SK-MEL-5 (cell line): ENCODE data around the gene ZNF140. TPM values are rescaled to one million over a fixed set of nuclear protein-coding genes. Genes with fewer than 3 reads are reported as not detected.

Experiments
- DNase-seq: peaks from one replicate; pipeline ENCODE4 v3.0.0-alpha.2; 2016; ENCODE audit warnings: low read depth, low spot score
- in situ Hi-C: cut with HindIII; loops from 2 replicates; pipeline ENCODE4 v1.10.0; 2016; ENCODE audit warnings: low sequenced_read_pairs, high pct_unique_total_duplicates, low pct_unique_long_range_greater_than_20kb
- polyA plus RNA-seq, 2 experiments: library from polyadenylated mRNA; depleted of rRNA; stranded (reverse); fragments of >200 nt; gene quantifications; 2 replicates each; pipeline ENCODE4 v1.2.3, GENCODE V29; 2015
- total RNA-seq: library from RNA; depleted of rRNA; stranded (reverse); fragments of >200 nt; shearing (Covaris generic); gene quantifications from 2 replicates; pipeline ENCODE4 v1.2.3, GENCODE V29; 2014; rRNA removed

The ZNF140 gene
- total RNA-seq, result 21.5 and 24.8 TPM in 2 replicates
- 11.0 and 12.5 TPM in 2 replicates for polyA plus RNA-seq (2015; cell fraction: cytosol; rRNA removed)
- polyA plus RNA-seq (2015; cell fraction: nucleus; rRNA removed), result 34.0 and 36.9 TPM in 2 replicates

DNA sequence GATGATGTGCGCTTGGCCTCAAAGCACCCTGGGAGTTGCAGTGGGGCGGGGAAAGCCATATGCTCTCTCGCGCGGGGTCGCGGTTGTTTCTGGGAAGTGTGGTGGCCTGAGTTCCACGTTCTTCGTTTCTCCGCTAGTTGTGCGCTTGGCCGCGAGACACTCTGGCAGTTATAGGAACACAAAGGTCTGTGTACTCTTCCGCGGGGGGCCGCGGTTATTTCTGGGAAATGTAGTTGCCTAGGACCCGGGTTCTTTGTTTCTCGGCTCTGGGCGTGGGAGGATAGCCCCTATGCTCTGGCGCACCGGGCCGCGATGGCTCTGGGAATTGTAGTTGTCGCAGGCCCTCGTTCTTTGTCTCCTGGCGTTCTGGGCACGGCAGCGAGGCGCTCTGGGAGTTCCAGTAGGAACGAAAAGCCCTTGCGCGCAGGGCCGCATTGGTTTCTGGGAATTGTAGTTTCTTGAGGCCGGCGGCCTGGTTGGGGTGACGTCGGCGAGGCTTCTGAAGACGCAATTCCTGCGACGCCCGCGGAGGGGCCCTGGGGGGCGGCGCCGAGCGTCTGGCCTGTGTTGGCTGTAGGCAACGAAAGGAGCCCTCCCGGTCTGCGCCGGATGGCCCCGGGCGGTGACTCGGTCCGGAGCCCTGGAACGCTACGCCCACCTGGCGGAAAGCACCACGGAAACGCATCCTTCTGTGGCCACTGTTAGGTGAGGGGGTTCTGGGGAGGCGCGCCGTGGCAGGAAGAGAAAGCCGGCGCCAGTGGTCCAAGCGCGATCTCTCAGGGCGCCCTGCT lies at the start of gene ZNF140:
ZNF140 (plus strand) TSS at position 556 of the 791 bp plus-strand sequence. CDS start 398 bp downstream, outside the sequence.
- in situ Hi-C loops, result no loop called here
- peak; percentile 96 for DNase-seq

DNA sequence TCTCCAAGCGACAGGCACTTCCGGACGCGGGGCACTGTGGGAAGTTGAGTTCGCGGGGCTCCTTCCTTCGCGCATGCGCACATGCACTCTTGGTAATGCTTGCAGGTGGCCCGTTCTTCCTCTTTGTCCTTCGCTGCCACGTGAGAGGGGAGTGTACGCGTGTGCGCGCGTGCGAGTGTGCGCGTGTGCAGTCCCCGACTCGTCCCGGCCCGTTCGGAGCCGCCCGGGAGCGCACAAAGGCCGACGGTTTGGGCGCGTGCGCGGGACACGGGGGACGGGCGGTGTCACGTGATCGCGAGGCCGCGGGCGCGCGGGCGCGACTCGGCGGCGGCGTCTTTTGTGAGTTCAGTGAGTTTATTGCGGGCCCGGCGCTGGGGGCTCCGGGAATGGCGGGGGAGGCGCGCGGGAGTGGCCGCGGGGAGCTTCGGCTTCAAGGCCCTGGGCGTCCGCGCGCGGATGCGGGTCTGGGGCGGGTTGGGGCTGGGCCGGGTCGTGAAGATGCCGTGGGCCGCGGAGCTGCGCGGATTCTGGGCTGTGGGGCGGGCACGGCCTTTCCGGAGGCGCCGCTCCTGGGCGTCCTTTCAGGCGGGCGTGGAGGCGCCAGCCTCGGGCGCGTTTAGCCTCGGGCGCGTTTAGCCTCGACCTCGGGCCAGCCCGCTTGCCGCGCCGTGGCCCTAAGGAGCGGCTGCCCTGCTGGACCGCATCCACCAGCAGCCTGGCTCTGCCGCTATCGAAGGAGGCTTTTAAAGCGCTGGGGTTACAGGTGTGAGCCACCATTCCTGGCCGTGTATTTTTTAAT lies 43.3 kb upstream of the ZNF140 start, which contains the start of gene ZNF84:
ZNF84 (plus strand) TSS at position 303 of the 799 bp plus-strand sequence. CDS start 3,959 bp downstream, outside the sequence.
- peak; percentile 99 for DNase-seq
- in situ Hi-C loops, result no loop called here

DNA sequence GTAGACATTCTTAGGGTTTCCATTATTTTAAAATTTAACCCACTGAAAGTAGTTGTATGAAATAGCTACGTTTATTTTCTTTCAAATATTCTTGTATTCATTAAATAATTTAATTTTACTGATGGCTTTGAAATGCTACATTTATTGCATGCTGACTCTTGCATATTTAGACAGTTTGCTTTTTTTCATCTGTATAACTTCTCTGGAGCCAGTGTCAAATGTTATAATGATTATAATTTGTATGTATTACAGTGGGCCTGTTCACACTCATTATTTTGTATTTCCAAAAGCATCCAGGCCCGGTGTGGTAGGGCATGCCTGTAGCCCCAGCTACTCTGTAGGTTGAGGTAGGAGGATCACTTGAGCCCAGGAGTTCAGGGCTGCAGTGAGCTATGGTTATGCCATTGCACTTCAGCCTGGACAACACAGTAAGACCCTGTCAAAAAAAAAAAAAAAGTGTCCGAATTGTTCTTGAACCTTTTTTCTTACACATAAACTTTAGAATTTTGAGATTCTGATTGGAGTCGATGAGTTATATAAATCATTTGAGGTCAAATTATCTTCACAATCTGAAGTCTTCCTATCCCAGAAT lies 42.5 kb upstream of the ZNF140 start:
- in situ Hi-C loops, result no loop called here
- DNase-seq, result no peak

GRCh38 chr12:133046698-133047097 lies 34.0 kb upstream of the ZNF140 start:
- DNase-seq, result no peak
- in situ Hi-C loops, result no loop called here

DNA sequence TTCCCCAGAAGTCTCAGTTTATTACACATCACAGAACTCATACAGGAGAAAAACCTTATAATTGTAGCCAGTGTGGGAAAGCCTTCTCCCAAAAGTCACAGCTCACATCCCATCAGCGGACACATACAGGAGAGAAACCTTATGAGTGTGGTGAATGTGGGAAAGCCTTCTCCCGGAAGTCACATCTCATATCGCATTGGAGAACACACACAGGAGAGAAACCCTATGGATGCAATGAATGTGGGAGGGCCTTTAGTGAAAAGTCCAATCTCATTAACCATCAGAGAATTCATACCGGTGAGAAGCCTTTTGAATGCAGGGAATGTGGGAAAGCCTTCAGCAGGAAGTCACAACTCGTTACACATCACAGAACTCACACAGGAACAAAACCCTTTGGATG lies 23.3 kb upstream of the ZNF140 start:
- DNase-seq, result no peak
- in situ Hi-C loops, result no loop called here

- no peak for DNase-seq
- in situ Hi-C loops, result no loop called here
These were observed 22.3 kb upstream of the ZNF140 start for GRCh38 chr12:133058203-133059113.

DNA sequence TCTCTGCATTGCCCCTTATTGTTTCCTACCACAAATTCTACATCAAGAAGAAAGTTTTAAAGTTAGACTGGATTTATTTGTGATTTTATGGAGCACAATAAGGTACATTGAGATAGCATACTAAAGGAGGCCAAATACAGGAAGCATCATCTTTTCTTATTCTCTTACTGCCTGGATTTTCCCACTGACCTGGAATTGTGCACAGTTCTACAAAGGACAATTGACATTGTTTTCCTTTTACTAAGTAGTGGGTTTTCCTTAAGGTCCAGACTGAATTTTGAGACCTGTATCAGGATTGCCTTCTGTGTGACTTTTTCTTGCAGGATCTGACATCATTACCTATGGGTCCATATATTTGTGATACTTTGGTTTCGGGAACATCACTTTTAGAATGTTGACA lies 18.8 kb upstream of the ZNF140 start:
- in situ Hi-C loops, result no loop called here
- no peak for DNase-seq

GRCh38 chr12:133063556-133063955 lies 17.2 kb upstream of the ZNF140 start:
- in situ Hi-C loops, result no loop called here
- DNase-seq, result no peak

DNA sequence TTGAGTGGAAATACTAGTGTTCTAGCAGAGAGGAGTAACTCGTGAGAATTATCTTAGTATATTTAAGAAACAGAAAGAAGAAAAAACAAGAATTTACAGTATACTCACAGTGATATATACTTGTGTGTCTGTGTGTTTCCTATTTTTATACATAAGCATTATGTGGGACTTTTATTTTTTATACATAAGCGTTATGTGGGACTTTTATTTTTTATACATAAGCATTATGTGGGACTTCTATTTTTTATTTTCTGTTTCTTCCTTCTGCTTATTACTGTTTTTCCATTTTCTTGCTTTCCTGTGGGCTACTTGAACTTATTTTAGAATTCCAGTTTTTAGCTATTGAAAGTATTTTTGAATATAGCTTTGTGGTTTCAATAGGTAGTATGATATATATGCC lies 6.9 kb upstream of the ZNF140 start:
- no peak for DNase-seq
- in situ Hi-C loops, result no loop called here

GRCh38 chr12:133080026-133080367 lies 726 bp upstream of the ZNF140 start:
- peak; percentile 100 for DNase-seq
- in situ Hi-C loops, result no loop called here

DNA sequence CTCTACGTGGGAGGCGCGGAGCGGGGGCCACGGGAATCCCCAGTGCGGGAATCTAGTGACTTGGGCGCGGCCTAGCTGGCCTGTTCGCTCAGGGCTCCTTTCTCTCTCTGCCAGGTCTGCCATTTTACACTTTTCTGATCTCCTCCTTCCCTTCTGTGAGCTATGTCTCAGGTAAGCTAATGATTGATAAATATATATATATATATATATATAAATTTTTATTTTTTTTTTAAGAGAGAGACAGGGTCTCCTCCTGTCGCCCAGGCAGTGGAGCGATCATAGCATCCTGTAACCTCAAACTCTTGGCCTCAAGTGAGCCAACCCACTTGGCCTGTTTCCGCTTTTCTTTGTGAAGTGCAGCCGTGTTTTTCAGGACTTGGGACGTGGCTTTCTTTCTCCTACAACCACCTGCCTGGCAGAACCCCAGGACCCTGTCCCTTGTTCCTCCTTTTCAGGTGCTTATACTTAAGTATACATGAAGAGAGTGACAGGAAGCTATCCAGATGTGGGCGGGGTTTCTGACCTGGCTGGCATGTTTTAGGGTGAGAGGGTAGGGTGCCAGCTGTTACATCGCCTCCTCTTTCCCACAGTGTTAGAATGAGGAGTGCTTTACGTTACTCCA lies 547 bp downstream of the ZNF140 start:
- DNase-seq, result no peak
- in situ Hi-C loops, result no loop called here

DNA sequence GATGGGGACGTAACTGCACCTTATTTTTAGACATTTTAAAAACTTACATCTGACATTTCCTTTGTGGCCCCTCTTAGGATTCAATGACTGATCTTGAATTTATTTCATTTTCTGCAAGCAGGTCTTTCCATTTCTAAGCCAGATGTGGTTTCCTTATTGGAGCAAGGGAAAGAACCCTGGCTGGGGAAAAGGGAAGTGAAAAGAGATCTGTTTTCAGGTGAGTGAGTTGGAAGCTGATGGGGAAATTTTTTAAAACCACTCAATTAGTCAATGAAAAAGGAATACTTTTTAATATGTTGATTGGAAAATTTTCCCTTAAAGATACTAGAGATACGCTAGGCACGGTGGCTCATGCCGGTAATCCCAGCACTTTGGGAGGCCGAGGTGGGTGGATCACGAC lies 2.6 kb downstream of the ZNF140 start:
- DNase-seq, result no peak
- in situ Hi-C loops, result no loop called here

DNA sequence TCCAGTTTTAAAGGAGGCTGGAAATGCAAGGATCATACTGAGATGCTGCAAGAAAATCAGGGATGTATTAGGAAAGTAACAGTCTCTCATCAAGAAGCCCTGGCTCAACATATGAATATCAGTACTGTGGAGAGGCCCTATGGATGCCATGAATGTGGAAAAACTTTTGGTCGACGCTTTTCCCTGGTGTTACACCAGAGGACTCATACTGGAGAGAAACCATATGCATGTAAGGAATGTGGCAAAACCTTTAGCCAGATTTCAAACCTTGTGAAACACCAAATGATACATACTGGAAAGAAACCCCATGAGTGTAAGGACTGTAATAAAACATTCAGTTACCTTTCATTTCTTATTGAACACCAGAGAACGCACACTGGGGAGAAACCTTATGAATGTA lies 24.9 kb downstream of the ZNF140 start:
- DNase-seq, result no peak
- in situ Hi-C loops, result no loop called here

DNA sequence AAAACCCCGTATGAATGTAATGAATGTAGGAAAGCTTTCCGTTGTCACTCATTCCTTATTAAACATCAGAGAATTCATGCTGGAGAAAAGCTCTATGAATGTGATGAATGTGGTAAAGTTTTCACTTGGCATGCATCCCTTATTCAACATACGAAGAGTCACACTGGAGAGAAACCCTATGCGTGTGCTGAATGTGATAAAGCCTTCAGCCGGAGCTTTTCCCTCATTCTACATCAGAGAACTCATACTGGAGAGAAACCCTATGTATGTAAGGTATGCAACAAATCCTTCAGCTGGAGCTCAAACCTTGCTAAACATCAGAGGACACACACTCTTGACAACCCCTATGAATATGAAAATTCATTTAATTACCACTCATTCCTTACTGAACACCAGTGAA lies 25.5 kb downstream of the ZNF140 start:
- DNase-seq, result no peak
- in situ Hi-C loops, result no loop called here

GRCh38 chr12:133107121-133107520 lies 26.4 kb downstream of the ZNF140 start:
- DNase-seq, result no peak
- in situ Hi-C loops, result no loop called here

DNA sequence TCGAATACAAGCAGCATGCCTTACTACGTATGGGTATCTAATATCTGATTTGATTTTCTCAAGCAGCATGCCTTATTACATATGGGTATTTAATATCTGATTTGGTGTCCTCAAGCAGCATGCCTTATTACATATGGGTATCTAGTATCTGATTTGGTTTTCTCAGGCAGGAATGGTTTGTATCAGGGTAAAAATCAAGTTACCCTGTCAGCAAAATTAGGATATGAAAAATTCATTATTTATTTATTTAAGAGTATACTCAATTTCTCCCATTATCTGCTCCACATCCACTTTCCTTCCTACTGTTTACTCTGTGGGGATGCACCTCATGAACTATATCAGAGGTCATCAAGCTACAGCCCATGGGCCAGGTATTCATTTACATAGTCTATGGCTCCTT lies 27.4 kb downstream of the ZNF140 start:
- no peak for DNase-seq
- in situ Hi-C loops, result no loop called here
